ENCODE results near the gene ZNF236. TPM values are rescaled to one million over a fixed set of nuclear protein-coding genes. Genes with fewer than 3 reads are reported as not detected.

The ZNF236 gene
- polyA plus RNA-seq, 1 donor from 2014 or later: 7.7 TPM

- TF ChIP-seq, protein P1, sequence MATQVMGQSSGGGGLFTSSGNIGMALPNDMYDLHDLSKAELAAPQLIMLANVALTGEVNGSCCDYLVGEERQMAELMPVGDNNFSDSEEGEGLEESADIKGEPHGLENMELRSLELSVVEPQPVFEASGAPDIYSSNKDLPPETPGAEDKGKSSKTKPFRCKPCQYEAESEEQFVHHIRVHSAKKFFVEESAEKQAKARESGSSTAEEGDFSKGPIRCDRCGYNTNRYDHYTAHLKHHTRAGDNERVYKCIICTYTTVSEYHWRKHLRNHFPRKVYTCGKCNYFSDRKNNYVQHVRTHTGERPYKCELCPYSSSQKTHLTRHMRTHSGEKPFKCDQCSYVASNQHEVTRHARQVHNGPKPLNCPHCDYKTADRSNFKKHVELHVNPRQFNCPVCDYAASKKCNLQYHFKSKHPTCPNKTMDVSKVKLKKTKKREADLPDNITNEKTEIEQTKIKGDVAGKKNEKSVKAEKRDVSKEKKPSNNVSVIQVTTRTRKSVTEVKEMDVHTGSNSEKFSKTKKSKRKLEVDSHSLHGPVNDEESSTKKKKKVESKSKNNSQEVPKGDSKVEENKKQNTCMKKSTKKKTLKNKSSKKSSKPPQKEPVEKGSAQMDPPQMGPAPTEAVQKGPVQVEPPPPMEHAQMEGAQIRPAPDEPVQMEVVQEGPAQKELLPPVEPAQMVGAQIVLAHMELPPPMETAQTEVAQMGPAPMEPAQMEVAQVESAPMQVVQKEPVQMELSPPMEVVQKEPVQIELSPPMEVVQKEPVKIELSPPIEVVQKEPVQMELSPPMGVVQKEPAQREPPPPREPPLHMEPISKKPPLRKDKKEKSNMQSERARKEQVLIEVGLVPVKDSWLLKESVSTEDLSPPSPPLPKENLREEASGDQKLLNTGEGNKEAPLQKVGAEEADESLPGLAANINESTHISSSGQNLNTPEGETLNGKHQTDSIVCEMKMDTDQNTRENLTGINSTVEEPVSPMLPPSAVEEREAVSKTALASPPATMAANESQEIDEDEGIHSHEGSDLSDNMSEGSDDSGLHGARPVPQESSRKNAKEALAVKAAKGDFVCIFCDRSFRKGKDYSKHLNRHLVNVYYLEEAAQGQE (IDR thresholded peaks at IDR 0.05; ENCODE audit: borderline replicate concordance): no peak
- TF ChIP-seq MXI1 (conservative IDR thresholded peaks at IDR 0.05; ENCODE audit: poor library complexity, severe bottlenecking) (no peak), SMC3 (conservative IDR thresholded peaks at IDR 0.05; ENCODE audit: poor library complexity) (no peak)
Observed at GRCh38 chr18:76972846-76973519, 150.6 kb downstream of the ZNF236 start (continued).

- no peaks in the 10 kb centered on the region for H4K20me1 ChIP-seq (ENCODE audit: insufficient read depth)
- no peaks in the 10 kb centered on the region for H3K79me2 ChIP-seq (replicated peaks; ENCODE audit: insufficient read depth, low read length)
- TF ChIP-seq TAF1 (IDR thresholded peaks at IDR 0.05; ENCODE audit: low read depth) (no peak), EP300 (conservative IDR thresholded peaks at IDR 0.05; ENCODE audit: poor library complexity, severe bottlenecking) (no peak), SMC3 (conservative IDR thresholded peaks at IDR 0.05; ENCODE audit: poor library complexity) (no peak), EZH2 (IDR thresholded peaks at IDR 0.05; ENCODE audit: borderline replicate concordance, insufficient read depth, low read length, poor library complexity, severe bottlenecking) (no peak), RAD21 (conservative IDR thresholded peaks at IDR 0.05) (no peak), POLR2AphosphoS5 (IDR thresholded peaks at IDR 0.05) (no peak), CTCF (IDR thresholded peaks at IDR 0.05; ENCODE audit: poor library complexity, severe bottlenecking) (no peak), MXI1 (conservative IDR thresholded peaks at IDR 0.05; ENCODE audit: poor library complexity, severe bottlenecking) (no peak)
- TF ChIP-seq, protein P1 (IDR thresholded peaks at IDR 0.05; ENCODE audit: borderline replicate concordance): no peak
- H3K4me3 ChIP-seq (ENCODE audit: low read length): no peak overlapping the region
- no peaks in the 10 kb centered on the region for H3K27me3 ChIP-seq (ENCODE audit: insufficient read depth, low read depth, low read length)
- H3K27ac ChIP-seq (ENCODE audit: low read length): no peak overlapping the region
- H3F3A ChIP-seq (ENCODE audit: insufficient read depth, low read length, poor library complexity, severe bottlenecking): no peaks in the 10 kb centered on the region
- H3K4me2 ChIP-seq (ENCODE audit: low read length): no peak overlapping the region
- H3K9me2 ChIP-seq (ENCODE audit: insufficient read depth, low read length): no peaks in the 10 kb centered on the region
- no peaks in the 10 kb centered on the region for H3K36me3 ChIP-seq (ENCODE audit: insufficient read depth, low read length)
- no peak overlapping the region for H3K9ac ChIP-seq (ENCODE audit: low read length)
- H3K9me3 ChIP-seq (ENCODE audit: low read length): no peaks in the 10 kb centered on the region
- no peak overlapping the region for H2AFZ ChIP-seq (ENCODE audit: low read depth, low read length)
Observed at GRCh38 chr18:76973520-76974266, 151.3 kb downstream of the ZNF236 start.

Data from neural cell (in vitro differentiated cells).